HUES6 (cell line): ENCODE data around the gene NCAPD3.
"Not testable (repeated sequence)": the region's sequence is repeated elsewhere in the genome, so short reads cannot be mapped to it uniquely, and the experiment has no call there.

ENCODE experiments used
- H3K27ac ChIP-seq: 2 replicates; pipeline ENCODE4 v1.7.0; 2013; ENCODE audit warnings: low read depth, mild to moderate bottlenecking, low read length, inconsistent platforms
- H3K27me3 ChIP-seq: 2 replicates; pipeline ENCODE4 v1.6.1; 2013; ENCODE audit warnings: low read length; ENCODE audit not compliant: control insufficient read depth, insufficient read depth
- H3K36me3 ChIP-seq: 2 replicates; pipeline ENCODE4 v1.6.1; 2013; ENCODE audit warnings: low read length; ENCODE audit not compliant: control insufficient read depth, insufficient read depth
- H3K4me1 ChIP-seq: 2 replicates; pipeline ENCODE4 v1.6.1; 2013; ENCODE audit warnings: low read length; ENCODE audit not compliant: control insufficient read depth, insufficient read depth
- H3K4me3 ChIP-seq: 2 replicates; pipeline ENCODE4 v1.5.1; 2013; ENCODE audit warnings: low read depth, low read length
- H3K9ac ChIP-seq: one replicate; pipeline ENCODE4 v1.6.1; 2013; ENCODE audit warnings: mild to moderate bottlenecking, low read length
- H3K9me3 ChIP-seq: 2 replicates; pipeline ENCODE4 v1.6.1; 2013; ENCODE audit warnings: low read depth, low read length; ENCODE audit not compliant: control insufficient read depth, insufficient read depth

Gene NCAPD3

DNA sequence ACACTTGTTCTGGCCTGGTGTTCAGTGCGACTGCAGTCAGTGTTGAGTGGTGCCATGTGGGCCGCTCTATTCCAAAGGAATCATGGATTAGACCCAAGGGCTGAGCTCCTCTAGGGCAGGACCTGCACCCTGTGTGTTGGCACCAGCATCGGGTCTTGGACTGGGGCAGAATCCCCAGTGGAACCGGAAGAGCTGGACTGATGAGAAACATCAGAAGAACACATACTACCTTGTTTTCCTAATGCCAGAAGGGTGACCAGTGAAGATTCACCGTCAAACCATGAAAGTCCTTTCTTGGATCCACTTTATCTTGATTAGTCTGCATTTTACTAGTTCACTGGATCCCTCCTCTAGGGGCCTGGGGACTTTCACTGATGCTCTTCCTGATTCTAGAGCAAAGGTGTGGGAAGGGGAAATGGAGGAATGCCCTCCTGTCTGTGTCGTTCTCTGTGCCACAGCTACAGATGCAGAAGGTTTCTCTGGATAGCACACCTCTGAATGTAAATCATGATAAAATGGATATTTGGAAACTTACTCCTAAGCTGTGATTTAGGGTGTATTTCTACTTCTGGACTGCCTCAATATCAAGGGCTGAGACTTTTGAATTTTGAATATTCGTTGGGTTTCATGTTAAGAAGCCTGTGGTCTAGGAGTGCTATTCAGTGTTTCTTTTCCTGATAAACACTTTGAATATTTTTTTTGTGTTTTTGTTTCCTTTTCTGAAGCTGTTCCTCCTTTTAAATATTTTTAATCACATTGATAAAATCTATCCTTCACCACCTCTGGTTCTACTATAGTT is 41.4 kb upstream of the NCAPD3 start:
- Histone ChIP-seq H3K4me1 (peaks cover 26% of the 10 kb centered on the region), H3K27ac (no peak overlapping the region), H3K9me3 (no peaks in the 10 kb centered on the region), H3K4me3 (no peak overlapping the region), H3K36me3 (peaks cover 36% of the 10 kb centered on the region), H3K27me3 (no peaks in the 10 kb centered on the region), H3K9ac (no peak overlapping the region)

DNA sequence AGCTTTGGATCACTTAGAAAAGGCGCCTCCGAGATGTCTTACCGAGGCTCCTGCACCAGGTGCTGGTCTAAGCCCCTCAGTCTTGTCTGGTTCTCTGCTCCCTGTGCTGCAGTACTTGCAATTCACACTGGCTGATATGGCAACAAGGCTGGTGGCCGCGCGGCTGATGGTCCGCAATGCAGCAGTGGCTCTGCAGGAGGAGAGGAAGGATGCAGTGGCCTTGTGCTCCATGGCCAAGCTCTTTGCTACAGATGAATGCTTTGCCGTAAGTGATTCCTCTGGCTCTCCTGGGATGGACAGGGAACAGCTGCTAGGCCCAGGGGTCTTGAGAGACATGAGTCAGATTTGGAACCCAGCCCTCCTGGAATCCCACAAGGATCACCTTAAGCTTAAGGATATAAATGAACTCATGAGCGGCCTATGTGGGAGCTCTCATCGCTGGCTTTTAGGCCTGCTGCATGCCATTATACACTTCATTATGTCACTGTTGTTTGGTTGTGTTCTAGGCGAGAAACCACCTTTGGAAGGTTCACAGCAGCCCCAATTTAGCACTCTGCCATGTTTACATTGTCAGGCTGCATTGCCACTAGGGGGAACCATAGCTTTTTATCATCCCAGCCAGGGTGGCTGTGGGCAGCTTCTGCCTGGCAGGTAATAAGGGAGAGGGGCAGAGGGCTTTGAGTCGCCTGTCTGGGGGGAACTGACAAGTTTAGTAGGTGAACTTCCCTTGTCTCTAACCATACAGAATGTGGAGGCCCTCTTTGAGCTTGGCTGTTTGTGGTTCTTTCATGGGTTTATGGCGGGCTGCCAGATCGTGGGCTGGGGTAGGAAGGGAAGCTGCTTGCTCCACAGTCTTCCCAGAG is 38.1 kb upstream of the NCAPD3 start:
- H3K4me3 ChIP-seq = no peak overlapping the region
- peaks cover 63% of the 10 kb centered on the region for H3K36me3 ChIP-seq
- no peak overlapping the region for H3K27ac ChIP-seq
- H3K9ac ChIP-seq = no peak overlapping the region
- no peaks in the 10 kb centered on the region for H3K9me3 ChIP-seq
- peaks cover 11% of the 10 kb centered on the region for H3K4me1 ChIP-seq
- H3K27me3 ChIP-seq = no peaks in the 10 kb centered on the region

DNA sequence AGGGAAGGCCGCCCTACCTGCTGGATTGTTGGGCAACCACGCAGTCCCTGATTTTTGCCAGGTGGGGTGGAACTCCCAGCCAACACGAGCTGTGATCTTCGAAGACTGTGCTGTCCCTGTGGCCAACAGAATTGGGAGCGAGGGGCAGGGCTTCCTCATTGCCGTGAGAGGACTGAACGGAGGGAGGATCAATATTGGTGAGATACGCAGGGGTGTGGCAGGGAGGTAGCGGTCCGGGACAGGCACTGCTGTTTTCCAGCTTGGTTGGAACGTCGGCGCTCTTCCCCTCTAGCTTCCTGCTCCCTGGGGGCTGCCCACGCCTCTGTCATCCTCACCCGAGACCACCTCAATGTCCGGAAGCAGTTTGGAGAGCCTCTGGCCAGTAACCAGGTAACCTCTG is 37.2 kb upstream of the NCAPD3 start:
- no peaks in the 10 kb centered on the region for H3K27me3 ChIP-seq
- H3K4me1 ChIP-seq = 0 out of 2 replicates have a peak, but pooled peaks cover 2% of the 10 kb centered on the region
- no peak overlapping the region for H3K4me3 ChIP-seq
- peaks cover 70% of the 10 kb centered on the region for H3K36me3 ChIP-seq
- no peaks in the 10 kb centered on the region for H3K9me3 ChIP-seq
- H3K27ac ChIP-seq = no peak overlapping the region
- H3K9ac ChIP-seq = no peak overlapping the region

DNA sequence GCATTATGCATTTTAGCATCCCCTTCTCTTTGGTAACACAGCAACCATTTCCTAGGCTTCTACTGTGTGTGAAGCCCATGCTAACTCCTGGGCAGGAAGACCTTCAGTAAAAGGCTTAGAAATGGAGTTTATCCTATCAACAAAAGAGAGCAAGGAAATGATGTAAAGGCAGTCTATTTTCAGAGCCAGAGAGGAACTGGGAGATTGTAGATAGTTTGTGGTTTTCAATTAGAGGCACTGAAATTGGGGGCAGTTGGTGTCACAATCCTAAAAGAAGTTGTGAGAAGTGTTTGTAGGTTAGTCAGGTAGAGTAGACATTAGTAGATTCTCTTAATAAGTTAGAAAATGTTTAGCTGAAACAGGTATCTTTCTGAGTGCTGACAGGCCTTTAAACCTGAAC is 36.7 kb upstream of the NCAPD3 start:
- Histone ChIP-seq H3K36me3 (peaks cover 70% of the 10 kb centered on the region), H3K4me3 (no peak overlapping the region)

DNA sequence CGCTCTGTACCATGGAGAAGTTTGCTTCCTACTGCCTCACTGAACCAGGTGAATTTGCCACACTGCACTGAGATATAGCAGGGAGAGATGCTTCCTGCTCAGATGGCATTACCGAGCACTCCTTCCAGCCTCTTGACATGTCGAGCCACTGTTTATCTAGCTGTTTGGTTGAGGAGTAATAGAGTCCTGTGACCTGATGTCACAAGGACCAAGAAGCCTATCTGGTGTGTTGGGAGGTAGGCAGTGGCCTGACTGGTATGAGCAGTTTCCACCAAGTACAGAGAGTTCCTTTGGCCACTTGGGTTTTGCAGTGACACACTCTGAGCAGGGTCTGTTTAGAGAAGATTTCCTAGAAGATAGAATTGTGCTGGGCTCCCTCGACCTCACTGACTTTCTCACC is 34.8 kb upstream of the NCAPD3 start:
- H3K4me1 ChIP-seq = peaks cover 6% of the 10 kb centered on the region; the same call in 1 of the 2 replicates
- no peaks in the 10 kb centered on the region for H3K27me3 ChIP-seq
- no peak overlapping the region for H3K4me3 ChIP-seq
- no peak overlapping the region for H3K9ac ChIP-seq
- no peak overlapping the region for H3K27ac ChIP-seq
- H3K36me3 ChIP-seq = peaks cover 67% of the 10 kb centered on the region
- no peaks in the 10 kb centered on the region for H3K9me3 ChIP-seq

More for the DNA sequence above, 36.7 kb upstream of the NCAPD3 start:
- H3K4me1 ChIP-seq = 0 out of 2 replicates have a peak, but pooled peaks cover 2% of the 10 kb centered on the region
- H3K9me3 ChIP-seq = no peaks in the 10 kb centered on the region
- H3K27ac ChIP-seq = no peak overlapping the region
- no peak overlapping the region for H3K9ac ChIP-seq
- H3K27me3 ChIP-seq = no peaks in the 10 kb centered on the region

DNA sequence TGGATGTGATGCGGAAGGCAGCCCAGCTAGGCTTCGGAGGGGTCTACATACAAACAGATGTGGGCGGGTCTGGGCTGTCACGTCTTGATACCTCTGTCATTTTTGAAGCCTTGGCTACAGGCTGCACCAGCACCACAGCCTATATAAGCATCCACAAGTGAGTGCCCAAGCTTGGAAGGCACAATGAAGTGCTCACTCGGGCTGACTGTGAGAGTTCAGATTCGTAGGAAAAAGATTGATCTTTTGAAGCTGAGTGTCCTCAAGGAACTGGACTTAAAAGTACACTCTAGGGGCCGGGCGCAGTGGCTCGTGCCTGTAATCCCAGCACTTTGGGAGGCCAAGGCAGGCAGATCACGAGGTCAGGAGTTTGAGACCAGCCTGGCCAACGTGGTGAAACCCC is 33.3 kb upstream of the NCAPD3 start:
- Histone ChIP-seq H3K4me1 (peaks cover 6% of the 10 kb centered on the region; the same call in 1 of the 2 replicates), H3K27ac (no peak overlapping the region), H3K27me3 (no peaks in the 10 kb centered on the region), H3K9ac (no peak overlapping the region), H3K9me3 (no peaks in the 10 kb centered on the region), H3K36me3 (peaks cover 52% of the 10 kb centered on the region), H3K4me3 (no peak overlapping the region)

DNA sequence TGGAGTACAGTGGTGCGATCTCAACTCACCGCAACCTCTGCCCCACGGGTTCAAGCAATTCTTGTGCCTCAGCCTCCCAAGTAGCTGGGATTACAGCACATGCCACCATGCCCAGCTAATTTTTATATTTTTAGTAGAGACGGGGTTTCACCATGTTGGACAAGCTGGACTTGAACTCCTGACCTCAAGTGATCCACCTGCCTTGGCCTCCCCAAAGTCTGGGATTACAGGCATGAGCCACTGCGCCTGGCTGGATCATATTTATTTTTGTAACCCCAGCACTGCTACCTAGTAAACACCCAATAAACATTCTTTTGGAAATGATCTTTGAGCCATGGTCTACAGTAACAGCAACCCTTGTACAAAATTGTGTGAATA is 31.4 kb upstream of the NCAPD3 start:
- H3K36me3 ChIP-seq = peaks cover 47% of the 10 kb centered on the region
- not testable (repeated sequence) for H3K27me3 ChIP-seq, H3K9me3 ChIP-seq, H3K4me3 ChIP-seq, H3K27ac ChIP-seq, H3K9ac ChIP-seq
- peaks cover 12% of the 10 kb centered on the region; the same call in 1 of the 2 replicates for H3K4me1 ChIP-seq

DNA sequence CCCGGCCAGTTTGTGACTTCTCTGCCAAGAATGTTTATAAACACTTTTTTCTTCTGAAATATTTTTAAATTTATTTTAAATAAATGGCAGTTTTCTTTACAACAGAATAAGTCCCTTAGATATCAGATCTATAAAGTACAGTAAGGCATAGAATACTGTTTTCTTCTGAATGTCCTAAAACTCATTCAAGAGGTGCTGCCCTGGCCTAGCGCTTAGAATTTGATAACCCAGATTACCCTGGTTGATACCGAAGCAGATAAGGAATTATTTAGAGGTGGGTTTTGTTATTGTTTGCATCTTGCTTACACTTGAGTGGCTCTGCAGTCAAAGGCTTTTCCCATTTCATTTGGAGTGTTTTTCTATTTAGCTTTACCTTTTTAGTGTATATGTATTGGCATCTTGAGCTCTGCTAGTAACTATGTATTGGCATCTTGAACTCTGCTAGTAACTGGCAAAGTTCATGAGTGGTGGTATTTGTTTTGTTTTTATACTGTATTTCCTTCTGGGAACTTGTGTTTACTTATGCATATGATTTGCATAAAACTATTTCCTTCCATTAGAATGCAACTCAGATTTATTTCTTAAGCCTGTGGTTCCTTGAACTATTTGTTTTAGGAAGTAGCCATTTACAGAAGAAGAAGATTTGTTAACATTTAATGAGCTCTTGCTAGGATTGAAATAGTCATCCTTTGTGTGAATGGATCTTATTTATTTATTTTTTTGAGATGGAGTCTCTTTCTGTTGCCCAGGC is 30.8 kb upstream of the NCAPD3 start:
- peaks cover 47% of the 10 kb centered on the region for H3K36me3 ChIP-seq
- H3K4me1 ChIP-seq = peaks cover 12% of the 10 kb centered on the region; the same call in 1 of the 2 replicates
- H3K27me3 ChIP-seq = no peaks in the 10 kb centered on the region
- no peak overlapping the region for H3K9ac ChIP-seq
- H3K9me3 ChIP-seq = no peaks in the 10 kb centered on the region
- peak overlapping the region; percentile 89 for H3K4me3 ChIP-seq
- H3K27ac ChIP-seq = no peak overlapping the region

DNA sequence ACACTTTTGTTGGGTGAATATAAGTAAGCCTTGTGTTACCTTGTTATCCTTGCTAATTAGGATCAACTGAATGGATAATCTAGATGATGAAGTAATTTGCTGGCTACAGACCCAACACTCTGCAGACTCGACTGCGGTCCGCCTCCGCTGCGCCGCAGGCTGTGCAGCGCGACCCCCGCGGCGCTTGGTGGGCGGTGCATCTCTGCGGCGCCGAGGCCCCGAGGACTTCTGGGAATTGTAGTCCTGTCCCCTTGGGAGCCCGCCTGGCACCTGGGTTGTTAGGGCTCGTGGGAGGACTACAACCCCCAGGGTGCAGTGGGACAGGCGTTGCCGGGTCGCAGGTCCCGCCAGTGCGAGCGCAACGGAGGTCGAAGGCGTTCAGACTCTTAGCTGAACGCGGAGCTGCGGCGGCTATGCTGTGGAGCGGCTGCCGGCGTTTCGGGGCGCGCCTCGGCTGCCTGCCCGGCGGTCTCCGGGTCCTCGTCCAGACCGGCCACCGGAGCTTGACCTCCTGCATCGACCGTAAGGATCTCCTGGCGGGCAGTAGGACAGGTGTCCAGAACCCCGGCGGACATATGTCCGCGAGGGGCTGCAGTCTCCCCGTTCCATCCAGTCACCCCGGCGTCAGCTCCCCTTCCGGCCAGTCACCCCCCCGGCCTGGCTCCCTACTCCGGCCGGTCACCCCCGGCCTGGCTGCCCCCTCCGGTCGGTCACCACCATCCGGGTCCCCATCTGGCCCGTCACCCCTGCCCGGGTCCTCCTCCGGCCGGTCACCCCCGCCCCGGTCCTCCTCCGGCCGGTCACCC is 29.6 kb upstream of the NCAPD3 start, which contains the start of the genes ACAD8 and THYN1:
Gene ACAD8, plus strand, starts transcription at position 381 of the 806 bp plus-strand sequence. Its CDS starts 33 bp downstream, at position 414.
Gene THYN1, minus strand, starts transcription at position 165 of the 806 bp plus-strand sequence. CDS start 470 bp downstream, outside the sequence.
- Histone ChIP-seq H3K9me3 (no peaks in the 10 kb centered on the region), H3K4me3 (peak within 1 kb of the TSS; percentile 89), H3K4me1 (peaks cover 12% of the 10 kb centered on the region; the same call in 1 of the 2 replicates), H3K36me3 (peaks cover 47% of the 10 kb centered on the region), H3K27me3 (no peaks in the 10 kb centered on the region), H3K27ac (no peak within 1 kb of the TSS), H3K9ac (peak within 1 kb of the TSS; percentile 78)
